ENCODE results near the gene PDZD7.

- no peak for TF ChIP-seq CTCF (IDR thresholded peaks at IDR 0.05 in 2 of 3, conservative IDR thresholded peaks at IDR 0.05 in 1 of 3; ENCODE audit: borderline replicate concordance in 1 of 3, insufficient read depth in 1 of 3, low read depth in 2 of 3, low read length in 2 of 3)
- no peak for TF ChIP-seq EZH2 (IDR thresholded peaks at IDR 0.05)
- no peak for TF ChIP-seq EZH2phosphoT487 (IDR thresholded peaks at IDR 0.05; ENCODE audit: borderline replicate concordance)
- TF ChIP-seq POLR2A (IDR thresholded peaks at IDR 0.05; ENCODE audit: borderline replicate concordance, extremely low read depth, insufficient read depth, insufficient read length), result no peak
- no peak for TF ChIP-seq ZNF274 (IDR thresholded peaks at IDR 0.05; ENCODE audit: low read depth, low read length)
- TF ChIP-seq ATF3 (IDR thresholded peaks at IDR 0.05), result no peak
- no peak for TF ChIP-seq SP1 (IDR thresholded peaks at IDR 0.05; ENCODE audit: low read depth)
Measured at GRCh38 chr10:101070098-101070497, 39.2 kb upstream of the PDZD7 start.
